ENCODE results near the gene WNT9A.

WNT9A gene

DNA sequence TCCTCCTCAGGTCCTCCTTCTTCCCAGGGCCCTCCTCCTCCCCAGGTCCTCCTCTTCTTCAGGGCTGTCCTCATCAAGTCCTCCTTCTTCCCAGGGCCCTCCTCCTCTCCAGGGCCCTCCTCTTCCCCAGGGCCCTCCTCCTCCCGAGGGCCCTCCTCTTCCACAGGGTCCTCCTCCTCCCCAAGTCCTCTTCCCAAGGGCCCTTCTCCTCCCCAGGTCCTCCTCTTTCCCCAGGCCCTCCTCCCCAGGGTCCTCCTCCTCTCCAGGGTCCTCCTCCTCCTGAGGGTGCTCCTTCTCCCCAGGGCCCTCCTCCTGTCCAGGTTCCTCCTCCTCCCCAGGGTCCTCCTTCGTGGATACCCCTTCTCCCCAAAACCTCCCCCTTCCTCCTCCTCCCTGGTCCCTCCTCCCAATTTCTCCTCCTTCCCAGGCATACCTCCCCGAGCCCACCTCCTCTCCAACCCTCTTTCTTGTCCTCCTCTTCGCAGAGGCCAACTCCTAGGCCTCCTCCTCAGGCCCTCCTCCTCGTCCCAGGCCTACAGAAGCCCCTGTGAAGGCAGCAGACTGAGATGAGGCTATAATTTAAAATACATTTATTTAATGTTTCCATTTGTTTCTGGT is 29.5 kb downstream of the WNT9A start:
- Histone ChIP-seq H3K4me2 (ENCODE audit: low read length) (no peak overlapping the region), H3K79me2 (ENCODE audit: control insufficient read depth, low read length) (no peaks in the 10 kb centered on the region), H3K9me3 (ENCODE audit: control insufficient read depth, insufficient read depth, low read length) (no peaks in the 10 kb centered on the region), H3F3A (ENCODE audit: control insufficient read depth, insufficient read depth) (no peaks in the 10 kb centered on the region), H3K9me2 (replicated peaks; ENCODE audit: control insufficient read depth, low read length) (no peaks in the 10 kb centered on the region), H3K27ac (ENCODE audit: low read depth, low read length) (no peak overlapping the region), H3K36me3 (ENCODE audit: control insufficient read depth, low read length) (no peaks in the 10 kb centered on the region), H3K4me3 (ENCODE audit: low read length) (no peak overlapping the region), H4K20me1 (ENCODE audit: control insufficient read depth, insufficient read depth, low read depth, low read length) (no peaks in the 10 kb centered on the region), H3K27me3 (ENCODE audit: control insufficient read depth, low read length) (no peaks in the 10 kb centered on the region), H3K4me1 (ENCODE audit: control insufficient read depth, low read length) (no peaks in the 10 kb centered on the region)
- no peak for TF ChIP-seq EZH2phosphoT487 (IDR thresholded peaks at IDR 0.05; ENCODE audit: borderline replicate concordance, low read length)
- TF ChIP-seq, protein P1, sequence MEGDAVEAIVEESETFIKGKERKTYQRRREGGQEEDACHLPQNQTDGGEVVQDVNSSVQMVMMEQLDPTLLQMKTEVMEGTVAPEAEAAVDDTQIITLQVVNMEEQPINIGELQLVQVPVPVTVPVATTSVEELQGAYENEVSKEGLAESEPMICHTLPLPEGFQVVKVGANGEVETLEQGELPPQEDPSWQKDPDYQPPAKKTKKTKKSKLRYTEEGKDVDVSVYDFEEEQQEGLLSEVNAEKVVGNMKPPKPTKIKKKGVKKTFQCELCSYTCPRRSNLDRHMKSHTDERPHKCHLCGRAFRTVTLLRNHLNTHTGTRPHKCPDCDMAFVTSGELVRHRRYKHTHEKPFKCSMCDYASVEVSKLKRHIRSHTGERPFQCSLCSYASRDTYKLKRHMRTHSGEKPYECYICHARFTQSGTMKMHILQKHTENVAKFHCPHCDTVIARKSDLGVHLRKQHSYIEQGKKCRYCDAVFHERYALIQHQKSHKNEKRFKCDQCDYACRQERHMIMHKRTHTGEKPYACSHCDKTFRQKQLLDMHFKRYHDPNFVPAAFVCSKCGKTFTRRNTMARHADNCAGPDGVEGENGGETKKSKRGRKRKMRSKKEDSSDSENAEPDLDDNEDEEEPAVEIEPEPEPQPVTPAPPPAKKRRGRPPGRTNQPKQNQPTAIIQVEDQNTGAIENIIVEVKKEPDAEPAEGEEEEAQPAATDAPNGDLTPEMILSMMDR (IDR thresholded peaks at IDR 0.05; ENCODE audit: low read depth, low read length, poor library complexity, severe bottlenecking) = no peak

DNA sequence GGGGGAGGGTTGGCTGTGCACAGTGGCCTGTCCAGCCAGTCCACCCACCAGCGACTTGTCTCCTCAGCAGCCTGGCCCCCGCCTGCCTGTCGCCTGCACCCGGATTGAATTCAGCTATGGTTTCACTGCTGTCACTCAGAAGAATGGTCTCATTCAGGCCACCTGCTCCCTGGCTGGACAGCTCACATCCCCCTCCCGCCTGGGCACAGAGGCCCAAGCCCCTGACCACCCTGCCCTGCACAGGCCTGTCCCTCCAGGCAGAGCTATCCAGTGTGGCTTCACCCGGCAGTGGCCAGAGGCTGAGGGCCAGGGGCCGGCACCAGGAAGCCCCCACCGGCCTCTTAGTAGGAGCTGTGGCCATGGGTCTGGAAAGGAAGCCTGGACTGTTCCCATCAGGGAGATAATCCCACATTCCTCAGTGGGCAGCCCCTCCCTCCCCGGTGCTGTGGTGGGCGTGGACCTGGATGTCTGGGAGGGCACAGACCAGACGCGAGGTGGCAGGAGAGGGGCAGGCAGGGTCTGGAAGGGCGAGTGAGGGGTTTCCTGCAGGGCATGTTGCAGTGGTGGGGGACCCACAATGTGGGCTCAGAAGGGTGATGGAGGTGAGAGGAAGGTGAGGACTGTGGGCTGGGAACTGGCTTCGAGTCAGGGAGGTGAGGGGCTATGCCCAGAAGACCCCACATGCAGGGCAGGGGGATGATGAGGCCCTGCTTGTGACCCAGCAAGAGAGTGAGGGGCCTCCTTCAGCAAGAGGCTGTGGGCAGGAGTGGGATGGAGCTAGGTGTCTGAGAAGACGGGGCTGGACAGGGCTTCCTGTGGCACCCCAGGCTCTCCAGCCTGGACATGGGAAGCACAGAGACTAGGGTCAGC is 30.4 kb downstream of the WNT9A start:
- Histone ChIP-seq H3K9me3 (ENCODE audit: control insufficient read depth, insufficient read depth, low read length) (no peaks in the 10 kb centered on the region), H3K27me3 (ENCODE audit: control insufficient read depth, low read length) (no peaks in the 10 kb centered on the region), H3K9me2 (replicated peaks; ENCODE audit: control insufficient read depth, low read length) (no peaks in the 10 kb centered on the region), H4K20me1 (ENCODE audit: control insufficient read depth, insufficient read depth, low read depth, low read length) (no peaks in the 10 kb centered on the region), H3K4me2 (ENCODE audit: low read length) (no peak overlapping the region), H3K36me3 (ENCODE audit: control insufficient read depth, low read length) (no peaks in the 10 kb centered on the region), H3K79me2 (ENCODE audit: control insufficient read depth, low read length) (no peaks in the 10 kb centered on the region), H3F3A (ENCODE audit: control insufficient read depth, insufficient read depth) (no peaks in the 10 kb centered on the region), H3K4me3 (ENCODE audit: low read length) (no peak overlapping the region), H3K4me1 (ENCODE audit: control insufficient read depth, low read length) (no peaks in the 10 kb centered on the region), H3K27ac (ENCODE audit: low read depth, low read length) (no peak overlapping the region)
- TF ChIP-seq EZH2phosphoT487 (IDR thresholded peaks at IDR 0.05; ENCODE audit: borderline replicate concordance, low read length) = no peak
- TF ChIP-seq, protein P1 (IDR thresholded peaks at IDR 0.05; ENCODE audit: low read depth, low read length, poor library complexity, severe bottlenecking) = no peak

DNA sequence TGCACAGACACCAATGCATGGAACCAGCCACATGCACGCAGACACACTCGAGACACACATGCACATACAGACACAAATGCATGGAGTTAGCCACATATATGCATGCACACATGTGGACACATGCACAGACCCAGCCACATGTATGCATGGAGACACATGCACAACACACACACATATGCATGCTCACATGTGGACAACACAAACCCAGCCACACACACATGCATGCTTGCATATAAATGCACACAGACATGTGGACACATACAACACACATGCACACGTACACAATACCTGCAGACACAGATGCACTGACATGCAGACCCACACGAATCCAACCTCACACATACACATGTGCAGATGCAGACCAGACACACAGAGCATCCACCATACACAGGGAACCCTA is 31.1 kb downstream of the WNT9A start:
- H3K36me3 ChIP-seq (ENCODE audit: control insufficient read depth, low read length) = no peaks in the 10 kb centered on the region
- H3F3A ChIP-seq (ENCODE audit: control insufficient read depth, insufficient read depth) = no peaks in the 10 kb centered on the region
- H3K4me1 ChIP-seq (ENCODE audit: control insufficient read depth, low read length) = no peaks in the 10 kb centered on the region
- H3K9me2 ChIP-seq (replicated peaks; ENCODE audit: control insufficient read depth, low read length) = no peaks in the 10 kb centered on the region
- no peak overlapping the region for H3K27ac ChIP-seq (ENCODE audit: low read depth, low read length)
- no peaks in the 10 kb centered on the region for H4K20me1 ChIP-seq (ENCODE audit: control insufficient read depth, insufficient read depth, low read depth, low read length)
- H3K27me3 ChIP-seq (ENCODE audit: control insufficient read depth, low read length) = no peaks in the 10 kb centered on the region
- TF ChIP-seq, protein P1 (IDR thresholded peaks at IDR 0.05; ENCODE audit: low read depth, low read length, poor library complexity, severe bottlenecking) = no peak
- no peak for TF ChIP-seq EZH2phosphoT487 (IDR thresholded peaks at IDR 0.05; ENCODE audit: borderline replicate concordance, low read length)
- H3K79me2 ChIP-seq (ENCODE audit: control insufficient read depth, low read length) = no peaks in the 10 kb centered on the region
- no peak overlapping the region for H3K4me3 ChIP-seq (ENCODE audit: low read length)
- no peaks in the 10 kb centered on the region for H3K9me3 ChIP-seq (ENCODE audit: control insufficient read depth, insufficient read depth, low read length)
- H3K4me2 ChIP-seq (ENCODE audit: low read length) = no peak overlapping the region
